Anterior cingulate cortex (tissue), 58 donors: Measurements from ENCODE around the gene MRPL28.
"Not testable (repeated sequence)": the region's sequence is repeated elsewhere in the genome, so short reads cannot be mapped to it uniquely, and the experiment has no call there.

Experiments used
- DNase-seq, 58 donors: peaks; one replicate each; lab custom pipeline; 2025; lab: John Stamatoyannopoulos, UW

Gene MRPL28

GRCh38 chr16:345772-346171, 24.6 kb downstream of the MRPL28 start:
- no peak for DNase-seq

GRCh38 chr16:342455-343213, 27.7 kb downstream of the MRPL28 start:
- no peak for DNase-seq

GRCh38 chr16:341974-342336, 28.4 kb downstream of the MRPL28 start:
- DNase-seq = not testable (repeated sequence)

GRCh38 chr16:341095-341973, 29.0 kb downstream of the MRPL28 start:
- not testable (repeated sequence) for DNase-seq

- DNase-seq = no peak
These were observed 29.8 kb downstream of the MRPL28 start for GRCh38 chr16:340370-341091.

GRCh38 chr16:339680-340079, 30.7 kb downstream of the MRPL28 start:
- no peak for DNase-seq

- DNase-seq = peak in 3 of 58 donors; percentile 16 to 33 (median 28)
These were observed 32.3 kb downstream of the MRPL28 start for GRCh38 chr16:337975-338575.

GRCh38 chr16:337437-337836, 32.9 kb downstream of the MRPL28 start:
- no peak for DNase-seq

- no peak for DNase-seq
These were observed 34.1 kb downstream of the MRPL28 start for GRCh38 chr16:336269-336668.

GRCh38 chr16:334861-335632, 35.3 kb downstream of the MRPL28 start:
- DNase-seq = not testable (repeated sequence)

- DNase-seq = not testable (repeated sequence)
These were observed 36.0 kb downstream of the MRPL28 start for GRCh38 chr16:334164-334832.

GRCh38 chr16:333406-334094, 36.8 kb downstream of the MRPL28 start:
- no peak for DNase-seq

GRCh38 chr16:331181-331814, 39.0 kb downstream of the MRPL28 start:
- not testable (repeated sequence) for DNase-seq

- DNase-seq = no peak
These were observed 39.6 kb downstream of the MRPL28 start for GRCh38 chr16:330741-331140.

GRCh38 chr16:325375-326145, 44.8 kb downstream of the MRPL28 start:
- no peak for DNase-seq

- no peak for DNase-seq
These were observed 45.6 kb downstream of the MRPL28 start for GRCh38 chr16:324451-325334.

- no peak for DNase-seq
These were observed 46.2 kb downstream of the MRPL28 start for GRCh38 chr16:324201-324450.
